HepG2 (cell line): ENCODE results near the gene KSR1. TPM values are rescaled to one million over a fixed set of nuclear protein-coding genes. Genes with fewer than 3 reads are reported as not detected.

Source experiments
- ATAC-seq: fragments of 200-7000 bp; cut with Tn5 transposase; 3 replicates; pipeline ENCODE4 v1.9.1; 2020; ENCODE audit warnings: mild to moderate bottlenecking, moderate library complexity
- BruUV-seq: library from RNA; stranded (reverse); fragments of 400-500 nt; replicated peaks from 2 replicates; lab custom pipeline; 2021; lab: Mats Ljungman, UMichigan
- CTCF ChIA-PET: fragments of 300-600 bp; formaldehyde crosslinking; extraction: SDS; loops from one replicate; lab custom pipeline; 2021; ENCODE audit warnings: low total read pairs, inconsistent platforms, low intra/inter-chr PET ratio; lab: Yijun Ruan, JAX
- POLR2A ChIA-PET: fragments of 350-600 bp; sonication (Branson Sonifier 250); formaldehyde crosslinking; loops from one replicate; lab custom pipeline; 2020; ENCODE audit warnings: antibody characterized with exemption, inconsistent platforms; lab: Yijun Ruan, JAX
- DNase-seq: peaks from one replicate; pipeline ENCODE4 v3.0.0-alpha.2; 2015; ENCODE audit warnings: low spot score
- FAIRE-seq: peaks from 3 replicates; lab custom pipeline; 2011; peaks lifted over from hg19 to GRCh38; lab: Jason Lieb, UNC
- H2AFZ ChIP-seq: one replicate; pipeline ENCODE4 v1.6.1; 2011; ENCODE audit warnings: low read length, inconsistent platforms
- H3K27ac ChIP-seq: fragments of 300-600 bp; 3 replicates; pipeline ENCODE4 v1.8.0; 2011; ENCODE audit warnings: mixed run types, mild to moderate bottlenecking, mixed read lengths, low read length, inconsistent platforms; ENCODE audit not compliant: insufficient read depth; ENCODE audit errors: extremely low read length
- H3K27me3 ChIP-seq, 2 experiments: fragments of 200-600 bp in 1 of 2; 2 replicates in 1 of 2; 3 replicates in 1 of 2; pipeline versions ENCODE4 v1.6.0 to v1.8.0; 2011; ENCODE audit warnings: low read length in 2 of 2, mild to moderate bottlenecking in 2 of 2, moderate library complexity in 2 of 2, inconsistent platforms in 1 of 2; ENCODE audit not compliant: insufficient read depth in 2 of 2, control insufficient read depth in 1 of 2
- H3K36me3 ChIP-seq, 2 experiments: fragments of 200-600 bp in 1 of 2; replicated peaks in 1 of 2; 2 replicates in 1 of 2; 3 replicates in 1 of 2; pipeline versions ENCODE4 v1.5.1 to v1.8.0; 2011; ENCODE audit warnings: low read length in 2 of 2, inconsistent platforms in 1 of 2; ENCODE audit not compliant: insufficient read depth in 2 of 2, control insufficient read depth in 1 of 2
- H3K4me1 ChIP-seq: 2 replicates; pipeline ENCODE4 v1.5.1; 2012; ENCODE audit warnings: low read length, inconsistent platforms; ENCODE audit not compliant: insufficient read depth
- H3K4me2 ChIP-seq: 2 replicates; pipeline ENCODE4 v1.6.0; 2011; ENCODE audit warnings: low read depth, low read length, inconsistent platforms
- H3K4me3 ChIP-seq, 3 experiments: fragments of 200-600 bp in 1 of 3; sonication (generic), shearing (Covaris generic) in 1 of 3; replicated peaks in 1 of 3; 2 replicates each; pipeline ENCODE4 v1.5.1; 2011 to 2016; ENCODE audit warnings: low read length in 3 of 3, inconsistent platforms in 2 of 3, low read depth in 2 of 3, mild to moderate bottlenecking in 2 of 3, control low read depth in 1 of 3, mixed read lengths in 1 of 3; ENCODE audit not compliant: insufficient read depth in 1 of 3
- H3K79me2 ChIP-seq: one replicate; pipeline ENCODE4 v1.6.1; 2011; ENCODE audit warnings: low read length, inconsistent platforms; ENCODE audit not compliant: insufficient read depth
- H3K9ac ChIP-seq: 2 replicates; pipeline ENCODE4 v1.6.0; 2011; ENCODE audit warnings: mild to moderate bottlenecking, low read depth, low read length, inconsistent platforms; ENCODE audit not compliant: insufficient read depth
- H3K9me3 ChIP-seq: 2 replicates; pipeline ENCODE4 v1.5.1; 2012; ENCODE audit warnings: mild to moderate bottlenecking, low read length
- H4K20me1 ChIP-seq: 2 replicates; pipeline ENCODE4 v1.6.0; 2011; ENCODE audit warnings: inconsistent platforms, mild to moderate bottlenecking, low read length, moderate library complexity; ENCODE audit not compliant: insufficient read depth
- FOXO1 ChIP-seq: sonication (generic); formaldehyde crosslinking; IDR thresholded peaks from 2 replicates; pipeline ENCODE4 v1.4.0; 2020; ENCODE audit warnings: missing genetic modification reagents
- MLX ChIP-seq: IDR thresholded peaks from 2 replicates; pipeline ENCODE4 v1.6.1; 2016
- PPARG ChIP-seq: conservative IDR thresholded peaks from 2 replicates; pipeline ENCODE4 v1.6.1; 2016; ENCODE audit warnings: missing biosample characterization, missing genetic modification reagents
- RXRB ChIP-seq: IDR thresholded peaks from 2 replicates; pipeline ENCODE4 v1.6.1; 2016; ENCODE audit warnings: borderline replicate concordance, missing genetic modification reagents, missing compliant biosample characterization
- ZNF687 ChIP-seq: sonication (generic); formaldehyde crosslinking; IDR thresholded peaks from 2 replicates; pipeline ENCODE4 v1.5.1; 2020; ENCODE audit warnings: mild to moderate bottlenecking, missing genetic modification reagents, moderate library complexity
- ZSCAN31 ChIP-seq: sonication (generic); formaldehyde crosslinking; IDR thresholded peaks from 2 replicates; pipeline ENCODE4 v1.5.0; 2020; ENCODE audit warnings: low read depth, mild to moderate bottlenecking, missing genetic modification reagents
- WGBS: methylation state at CpG from one replicate; pipeline ENCODE4 v1.1.6; 2017; ENCODE audit warnings: low lambda C conversion rate; 5-methylcytosine and 5-hydroxymethylcytosine counted together
- in situ Hi-C: cut with HindIII; loops from 2 replicates; pipeline ENCODE4 v1.10.0; 2017; ENCODE audit warnings: low pct_unique_long_range_greater_than_20kb; ENCODE audit not compliant: extremely low pct_ligation_motif_present
- intact Hi-C: fragments of 100-400 bp; cut with micrococcal nuclease; formaldehyde crosslinking; loops from one replicate; pipeline ENCODE4 v1.10.0; 2022; ENCODE audit not compliant: unreplicated experiment
- polyA plus RNA-seq, 8 experiments: library from polyadenylated mRNA; depleted of rRNA in 3 of 8; stranded (reverse) in 7 of 8; unstranded in 1 of 8; fragments of >200 nt; fragmentation: Illumina TruSeq in 4 of 8; extraction: Trizol in 4 of 8; gene quantifications; 2 replicates each; pipeline versions ENCODE4 v1.2.1 to v1.2.3, GENCODE V29; 2011 to 2016; ENCODE audit warnings: low read depth in 4 of 8, missing spikeins in 1 of 8, mixed read lengths in 1 of 8; ENCODE audit not compliant: insufficient read depth in 1 of 8
- total RNA-seq, 5 experiments: library from RNA; depleted of rRNA; stranded (reverse); fragments of >200 nt; fragmentation: Illumina TruSeq; extraction: Trizol; gene quantifications; 2 replicates each; pipeline ENCODE4 v1.2.3, GENCODE V29; 2016; ENCODE audit warnings: low read depth in 1 of 5
- TF ChIP-seq, protein P1 (sequence below): sonication (generic); formaldehyde crosslinking; IDR thresholded peaks from 2 replicates; pipeline ENCODE4 v1.8.0; 2022; ENCODE audit warnings: missing genetic modification reagents, mild to moderate bottlenecking, moderate library complexity, borderline replicate concordance

KSR1 gene
- total and polyA plus RNA-seq, 2 of the 13 experiments (the other 11 are each of a cell fraction or from before 2014, with no cell fraction given) = 10.1 to 16.6 TPM

GRCh38 chr17:27539152-27539551, 82.9 kb downstream of the KSR1 start:
- Histone ChIP-seq H2AFZ (no peak overlapping the region), H3K4me3 (no peak overlapping the region), H3K27ac (no peak overlapping the region), H3K9me3 (no peaks in the 10 kb centered on the region), H3K4me2 (no peak overlapping the region), H3K79me2 (peaks cover 35% of the 10 kb centered on the region), H3K4me1 (peaks cover 82% of the 10 kb centered on the region), H3K36me3 (no peaks in the 10 kb centered on the region), H3K27me3 (no peaks in the 10 kb centered on the region), H4K20me1 (peaks cover 4% of the 10 kb centered on the region; the same call in 1 of the 2 replicates), H3K9ac (no peak overlapping the region)
- no peak for TF ChIP-seq ZSCAN31 (CRISPR knock-in tag)
- TF ChIP-seq MLX (CRISPR knock-in tag) = no peak
- TF ChIP-seq PPARG (CRISPR knock-in tag) = peak; percentile 64
- 0 out of 2 replicates have a peak, but pooled peaks have one; percentile 16 for TF ChIP-seq RXRB (CRISPR knock-in tag)
- TF ChIP-seq, protein P1, sequence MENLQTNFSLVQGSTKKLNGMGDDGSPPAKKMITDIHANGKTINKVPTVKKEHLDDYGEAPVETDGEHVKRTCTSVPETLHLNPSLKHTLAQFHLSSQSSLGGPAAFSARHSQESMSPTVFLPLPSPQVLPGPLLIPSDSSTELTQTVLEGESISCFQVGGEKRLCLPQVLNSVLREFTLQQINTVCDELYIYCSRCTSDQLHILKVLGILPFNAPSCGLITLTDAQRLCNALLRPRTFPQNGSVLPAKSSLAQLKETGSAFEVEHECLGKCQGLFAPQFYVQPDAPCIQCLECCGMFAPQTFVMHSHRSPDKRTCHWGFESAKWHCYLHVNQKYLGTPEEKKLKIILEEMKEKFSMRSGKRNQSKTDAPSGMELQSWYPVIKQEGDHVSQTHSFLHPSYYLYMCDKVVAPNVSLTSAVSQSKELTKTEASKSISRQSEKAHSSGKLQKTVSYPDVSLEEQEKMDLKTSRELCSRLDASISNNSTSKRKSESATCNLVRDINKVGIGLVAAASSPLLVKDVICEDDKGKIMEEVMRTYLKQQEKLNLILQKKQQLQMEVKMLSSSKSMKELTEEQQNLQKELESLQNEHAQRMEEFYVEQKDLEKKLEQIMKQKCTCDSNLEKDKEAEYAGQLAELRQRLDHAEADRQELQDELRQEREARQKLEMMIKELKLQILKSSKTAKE (CRISPR knock-in tag) = 0 out of 2 replicates have a peak, but pooled peaks have one; percentile 22
- TF ChIP-seq FOXO1 (CRISPR knock-in tag) = 0 out of 2 replicates have a peak, but pooled peaks have one; percentile 13
- TF ChIP-seq ZNF687 = peak; percentile 33; the same call in 1 of the 2 replicates
- POLR2A ChIA-PET = interaction anchor here (1.8 to 2.0 kb wide), 2 partner anchors 19 to 43 kb away, joined by 9 to 10 read pairs; no protein-coding TSS in a partner anchor
- WGBS = 81% methylated on average over 5 of the region's 8 CpGs
- intact Hi-C loops (no loop called here), in situ Hi-C loops (loop anchor here (10.0 kb wide), 1 partner anchor 56 kb away; no protein-coding TSS in a partner anchor)
- no TSS peak for BruUV-seq
- DNase-seq (no peak), FAIRE-seq (no peak), ATAC-seq (no peak)
- CTCF ChIA-PET = no interaction called here
